Melanocyte of skin (primary cell): ENCODE data around the gene SKIL. TPM values are rescaled to one million over a fixed set of nuclear protein-coding genes. Genes with fewer than 3 reads are reported as not detected.

ENCODE experiments used
- total RNA-seq, 2 donors: library from RNA; depleted of rRNA; stranded (reverse); fragments of >200 nt; gene quantifications; 2 replicates each; pipeline ENCODE4 v1.2.3, GENCODE V29; 2012

Gene SKIL, protein sequence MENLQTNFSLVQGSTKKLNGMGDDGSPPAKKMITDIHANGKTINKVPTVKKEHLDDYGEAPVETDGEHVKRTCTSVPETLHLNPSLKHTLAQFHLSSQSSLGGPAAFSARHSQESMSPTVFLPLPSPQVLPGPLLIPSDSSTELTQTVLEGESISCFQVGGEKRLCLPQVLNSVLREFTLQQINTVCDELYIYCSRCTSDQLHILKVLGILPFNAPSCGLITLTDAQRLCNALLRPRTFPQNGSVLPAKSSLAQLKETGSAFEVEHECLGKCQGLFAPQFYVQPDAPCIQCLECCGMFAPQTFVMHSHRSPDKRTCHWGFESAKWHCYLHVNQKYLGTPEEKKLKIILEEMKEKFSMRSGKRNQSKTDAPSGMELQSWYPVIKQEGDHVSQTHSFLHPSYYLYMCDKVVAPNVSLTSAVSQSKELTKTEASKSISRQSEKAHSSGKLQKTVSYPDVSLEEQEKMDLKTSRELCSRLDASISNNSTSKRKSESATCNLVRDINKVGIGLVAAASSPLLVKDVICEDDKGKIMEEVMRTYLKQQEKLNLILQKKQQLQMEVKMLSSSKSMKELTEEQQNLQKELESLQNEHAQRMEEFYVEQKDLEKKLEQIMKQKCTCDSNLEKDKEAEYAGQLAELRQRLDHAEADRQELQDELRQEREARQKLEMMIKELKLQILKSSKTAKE
- total RNA-seq: 1 to 10 TPM; 4.8 to 8.0 TPM

DNA sequence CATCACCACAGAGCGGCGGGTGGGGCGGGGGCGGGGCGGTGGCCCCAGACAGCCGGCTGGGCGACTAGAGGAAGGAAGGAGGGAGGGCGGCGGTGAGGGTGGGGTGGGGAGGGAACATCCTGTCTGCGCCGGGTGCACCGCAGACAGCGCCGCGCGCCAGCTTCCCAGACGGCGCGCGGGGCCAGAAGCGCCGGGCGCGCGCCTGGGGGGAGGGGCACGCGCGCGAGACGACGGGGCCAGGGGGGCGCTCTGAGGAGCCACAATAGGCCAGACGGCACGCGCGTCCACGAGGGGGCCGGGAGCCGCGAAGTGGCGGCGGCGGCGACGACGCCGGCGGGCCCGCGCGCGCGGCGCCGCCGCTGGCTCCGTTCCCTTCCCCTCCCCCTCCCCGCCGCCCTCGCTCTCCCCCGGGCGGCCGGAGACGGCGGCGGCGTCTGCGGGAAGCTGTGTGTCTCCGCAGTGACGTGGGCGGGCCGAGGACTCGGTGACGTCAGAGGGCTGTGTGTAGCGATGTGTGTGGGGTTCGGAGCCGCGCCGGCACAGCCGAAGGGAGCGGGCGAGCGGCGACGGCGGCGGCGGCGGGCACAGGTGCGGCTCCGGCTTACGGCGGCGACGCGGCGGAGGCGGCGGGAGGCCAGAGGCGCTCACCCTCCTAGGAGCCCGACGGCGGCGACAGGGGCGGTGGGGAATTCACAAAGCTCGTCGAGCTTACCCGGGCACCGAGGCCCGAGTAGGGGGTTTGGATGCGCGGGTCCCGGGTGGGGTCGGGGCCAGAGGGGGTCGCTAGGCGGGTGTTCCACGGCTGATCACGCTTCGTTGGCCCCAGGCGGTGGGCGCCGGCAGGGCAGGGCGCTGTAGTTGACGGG, at the start of gene SKIL:
TSS of gene SKIL (plus strand) at position 540 of the 866 bp plus-strand sequence. CDS start 2,617 bp downstream, outside the sequence.

DNA sequence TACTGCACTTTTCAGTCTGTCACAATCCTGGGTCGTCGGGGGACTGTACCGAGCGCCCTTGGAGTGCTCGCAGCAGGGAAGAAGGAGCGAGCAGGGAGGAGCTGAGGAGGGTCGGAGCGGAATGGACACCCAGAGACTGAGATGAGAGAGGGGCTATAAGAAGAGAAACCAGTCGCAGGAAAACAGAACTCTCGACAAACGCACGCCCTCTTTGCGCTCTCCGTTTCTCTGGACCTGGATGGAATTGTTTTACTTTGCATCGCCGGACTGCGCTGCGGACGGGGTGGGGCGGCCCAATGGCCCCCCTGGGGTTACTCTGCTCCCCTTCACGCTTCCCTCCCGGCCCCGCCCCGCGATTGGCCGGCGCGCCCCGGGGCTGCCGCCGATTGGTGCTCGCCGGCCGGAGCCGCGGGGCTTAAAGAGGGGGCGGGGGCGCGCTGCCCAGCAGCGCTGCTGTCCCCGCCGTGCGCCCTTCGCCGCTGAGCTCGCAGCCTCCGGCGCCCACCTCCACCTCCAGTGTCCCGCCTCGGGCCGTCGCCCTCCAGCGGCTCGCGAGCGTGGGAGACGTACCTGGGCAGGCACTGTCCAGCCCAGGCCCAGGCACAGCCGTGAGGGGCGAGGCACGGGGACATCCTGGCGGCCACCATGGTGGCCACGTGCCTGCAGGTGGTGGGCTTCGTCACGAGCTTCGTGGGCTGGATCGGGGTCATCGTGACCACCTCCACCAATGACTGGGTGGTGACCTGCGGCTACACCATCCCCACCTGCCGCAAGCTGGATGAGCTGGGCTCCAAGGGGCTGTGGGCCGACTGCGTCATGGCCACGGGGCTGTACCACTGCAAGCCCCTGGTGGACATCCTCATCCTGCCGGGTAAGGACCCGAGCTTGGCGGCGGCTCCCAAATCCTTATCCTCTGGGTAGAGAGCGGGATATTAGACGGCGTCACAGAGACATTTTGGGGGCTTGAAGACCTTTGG, 61.2 kb downstream of the SKIL start, which contains the start of gene CLDN11:
TSS of gene CLDN11 (plus strand) at position 447 of the 977 bp plus-strand sequence. CDS start at position 646, 199 bp downstream.

Other genes starting within 250 kb of the SKIL start
- 10 to 100 TPM; 23.3 to 34.8 TPM for gene PHC3, start 176.0 kb upstream of the SKIL start, total RNA-seq
- gene PRKCI, start 135.3 kb upstream of the SKIL start, total RNA-seq: 10 to 100 TPM; 14.1 to 24.6 TPM
- 1 to 10 TPM in 1 of 2 donors, under 1 TPM in 1; 0.69 to 1.7 TPM for gene CLDN11, start 61.2 kb downstream of the SKIL start, total RNA-seq
- not detected for gene SLC7A14, start 228.4 kb downstream of the SKIL start, total RNA-seq